K562 (cell line): ENCODE results near the gene DUOXA2. TPM values are rescaled to one million over a fixed set of nuclear protein-coding genes. Genes with fewer than 3 reads are reported as not detected.

Experiments used
- ATAC-seq: fragments of 200-7000 bp; cut with Tn5 transposase; 3 replicates; pipeline ENCODE4 v1.9.1; 2020; ENCODE audit warnings: moderate library complexity
- BruUV-seq: library from RNA; stranded (reverse); fragments of 400-500 nt; replicated peaks from 2 replicates; lab custom pipeline; 2021; lab: Mats Ljungman, UMichigan
- CTCF ChIA-PET: fragments of 300-600 bp; formaldehyde crosslinking; extraction: SDS; loops from one replicate; lab custom pipeline; 2021; ENCODE audit warnings: low intra/inter-chr PET ratio; lab: Yijun Ruan, JAX
- POLR2A ChIA-PET: fragments of 300-600, 350-650 bp; sonication (Branson Sonifier 250); formaldehyde crosslinking; extraction: SDS; loops from one replicate; lab custom pipeline; 2021; ENCODE audit warnings: antibody characterized with exemption, inconsistent platforms; lab: Yijun Ruan, JAX
- DNase-seq, 4 experiments: peaks; one replicate each; pipeline versions ENCODE4 v3.0.0 to v3.0.0-alpha.2; 2011 to 2018; ENCODE audit warnings: low spot score in 3 of 4, mixed read lengths in 3 of 4; ENCODE audit errors: extremely low read depth in 1 of 4
- FAIRE-seq: peaks from 2 replicates; lab custom pipeline; 2011; peaks lifted over from hg19 to GRCh38; lab: Jason Lieb, UNC
- H2AFZ ChIP-seq: 2 replicates; pipeline ENCODE4 v1.6.0; 2011; ENCODE audit warnings: low read depth, low read length, control low read depth, inconsistent platforms
- H3K27ac ChIP-seq: fragments of 200-600 bp; 3 replicates; pipeline ENCODE4 v1.8.0; 2011; ENCODE audit warnings: low read depth, mild to moderate bottlenecking, control low read depth, inconsistent platforms, low read length, moderate library complexity, mixed read lengths; ENCODE audit errors: extremely low read depth
- H3K27me3 ChIP-seq, 2 experiments: fragments of 300-600 bp in 1 of 2; 2 replicates in 1 of 2; 3 replicates in 1 of 2; pipeline versions ENCODE4 v1.6.0 to v1.8.0; 2011; ENCODE audit warnings: inconsistent platforms in 2 of 2, low read length in 2 of 2, mild to moderate bottlenecking in 1 of 2, mixed read lengths in 1 of 2, moderate library complexity in 1 of 2; ENCODE audit not compliant: control insufficient read depth in 2 of 2, insufficient read depth in 2 of 2
- H3K36me3 ChIP-seq: fragments of 300-600 bp; 3 replicates; pipeline ENCODE4 v1.8.0; 2011; ENCODE audit warnings: mild to moderate bottlenecking, low read length, inconsistent platforms; ENCODE audit not compliant: control insufficient read depth, insufficient read depth
- H3K4me1 ChIP-seq, 2 experiments: fragments of 200-600 bp in 1 of 2; replicated peaks in 1 of 2; 2 replicates in 1 of 2; 3 replicates in 1 of 2; pipeline versions ENCODE4 v1.5.1 to v1.8.0; 2011; ENCODE audit warnings: inconsistent platforms in 2 of 2, low read length in 2 of 2, mild to moderate bottlenecking in 1 of 2, mixed read lengths in 1 of 2, moderate library complexity in 1 of 2; ENCODE audit not compliant: control insufficient read depth in 2 of 2, insufficient read depth in 2 of 2
- H3K4me2 ChIP-seq: 2 replicates; pipeline ENCODE4 v1.6.1; 2011; ENCODE audit warnings: low read length, control low read depth, inconsistent platforms, mixed read lengths; ENCODE audit not compliant: insufficient read depth
- H3K4me3 ChIP-seq: fragments of 200-600 bp; sonication (generic), shearing (Covaris generic); 2 replicates; pipeline ENCODE4 v1.5.1; 2016; ENCODE audit warnings: control low read depth, inconsistent platforms
- H3K79me2 ChIP-seq: fragments of 200-600 bp; 3 replicates; pipeline ENCODE4 v1.8.0; 2011; ENCODE audit warnings: low read length, inconsistent platforms; ENCODE audit not compliant: control insufficient read depth, insufficient read depth
- H3K9ac ChIP-seq, 2 experiments: 2 replicates each; pipeline versions ENCODE4 v1.6.0 to v1.6.1; 2011; ENCODE audit warnings: low read depth in 2 of 2, low read length in 2 of 2, control low read depth in 1 of 2, inconsistent platforms in 1 of 2, mild to moderate bottlenecking in 1 of 2, mixed read lengths in 1 of 2; ENCODE audit not compliant: insufficient read depth in 1 of 2
- H3K9me1 ChIP-seq: one replicate; pipeline ENCODE4 v1.6.0; 2011; ENCODE audit warnings: inconsistent platforms, mild to moderate bottlenecking, low read length, moderate library complexity; ENCODE audit not compliant: control insufficient read depth, insufficient read depth
- H3K9me3 ChIP-seq: replicated peaks from 2 replicates; pipeline ENCODE4 v1.5.1; 2011; ENCODE audit warnings: low read depth, low read length, inconsistent platforms; ENCODE audit not compliant: control insufficient read depth, insufficient read depth
- H4K20me1 ChIP-seq: replicated peaks from 2 replicates; pipeline ENCODE4 v1.6.1; 2011; ENCODE audit warnings: low read length, inconsistent platforms, mixed read lengths; ENCODE audit not compliant: control insufficient read depth, insufficient read depth
- ARNT ChIP-seq, 2 experiments: fragments of 450-650 bp; IDR thresholded peaks; 2 replicates each; pipeline ENCODE4 v1.6.1; 2016; ENCODE audit warnings: mild to moderate bottlenecking in 1 of 2
- BCL6 ChIP-seq: fragments of 250-450 bp; sonication (Bioruptor Pico); IDR thresholded peaks from 2 replicates; pipeline ENCODE4 v1.4.0; 2020
- BCLAF1 ChIP-seq, 2 experiments: fragments of 450-650 bp in 1 of 2; IDR thresholded peaks; 2 replicates each; pipeline ENCODE4 v1.6.1; 2011 to 2017; ENCODE audit warnings: low read depth in 2 of 2, antibody characterized with exemption in 1 of 2, borderline replicate concordance in 1 of 2, low read length in 1 of 2, mild to moderate bottlenecking in 1 of 2, mixed read lengths in 1 of 2; ENCODE audit not compliant: control insufficient read depth in 1 of 2
- DACH1 ChIP-seq: fragments of 450-650 bp; IDR thresholded peaks from 2 replicates; pipeline ENCODE4 v1.6.1; 2018; ENCODE audit not compliant: partially characterized antibody
- FOXA1 ChIP-seq: fragments of 450-650 bp; IDR thresholded peaks from 2 replicates; pipeline ENCODE4 v1.6.1; 2016; ENCODE audit warnings: mild to moderate bottlenecking, borderline replicate concordance
- HNRNPUL1 ChIP-seq: fragments of 200-400 bp; formaldehyde crosslinking; IDR thresholded peaks from 2 replicates; pipeline ENCODE4 v1.6.1; 2017; ENCODE audit warnings: low read length
- PKNOX1 ChIP-seq: fragments of 450-650 bp; IDR thresholded peaks from 2 replicates; pipeline ENCODE4 v1.6.1; 2016
- POLR3G ChIP-seq: IDR thresholded peaks from 2 replicates; pipeline ENCODE4 v1.6.1; 2011; ENCODE audit not compliant: insufficient read length, insufficient replicate concordance; ENCODE audit errors: extremely low read depth
- SRSF9 ChIP-seq: fragments of 200-400 bp; formaldehyde crosslinking; IDR thresholded peaks from 2 replicates; pipeline ENCODE4 v1.6.1; 2017; ENCODE audit warnings: low read depth, low read length, borderline replicate concordance
- TFAM ChIP-seq: fragments of 250-450 bp; sonication (Bioruptor Pico); conservative IDR thresholded peaks from 2 replicates; pipeline ENCODE4 v1.5.0; 2021; ENCODE audit warnings: mild to moderate bottlenecking, moderate library complexity
- TFE3 ChIP-seq: fragments of 450-650 bp; formaldehyde crosslinking; IDR thresholded peaks from 2 replicates; pipeline ENCODE4 v1.4.0; 2020; ENCODE audit warnings: mild to moderate bottlenecking, mixed read lengths
- TOE1 ChIP-seq, 2 experiments: fragments of 450-650 bp in 1 of 2; sonication (generic) in 1 of 2; formaldehyde crosslinking in 1 of 2; IDR thresholded peaks; 2 replicates each; pipeline versions ENCODE4 v1.7.1 to v1.8.0; 2016 to 2022; ENCODE audit warnings: borderline replicate concordance in 2 of 2, mild to moderate bottlenecking in 2 of 2, antibody characterized with exemption in 1 of 2, inconsistent platforms in 1 of 2, low read depth in 1 of 2, missing genetic modification reagents in 1 of 2, moderate library complexity in 1 of 2
- TRIM28 ChIP-seq: fragments of 450-650 bp; IDR thresholded peaks from 2 replicates; pipeline ENCODE4 v1.6.1; 2017
- ZNF12 ChIP-seq: sonication (generic); formaldehyde crosslinking; IDR thresholded peaks from 2 replicates; pipeline ENCODE4 v1.4.0; 2020; ENCODE audit warnings: mild to moderate bottlenecking, missing genetic modification reagents
- ZNF780A ChIP-seq: fragments of 250-450 bp; sonication (Bioruptor Pico); IDR thresholded peaks from 2 replicates; pipeline ENCODE4 v1.5.0; 2021; ENCODE audit warnings: mild to moderate bottlenecking
- WGBS: fragments of 100-300 bp; shearing (Covaris generic); methylation state at CpG from one replicate; pipeline ENCODE4 v1.1.6; 2016; ENCODE audit warnings: low coverage, mixed read lengths; ENCODE audit not compliant: insufficient coverage; ENCODE audit errors: missing lambda C conversion rate; 5-methylcytosine and 5-hydroxymethylcytosine counted together
- in situ Hi-C: fragments of 300-500 bp; cut with MboI; formaldehyde crosslinking; loops from 4 replicates; pipeline ENCODE4 v1.15.0; 2018; ENCODE audit warnings: inconsistent platforms, mixed read lengths
- intact Hi-C: fragments of 100-400 bp; cut with micrococcal nuclease; formaldehyde crosslinking; loops from 2 replicates; pipeline ENCODE4 v1.14.2; 2022
- polyA plus RNA-seq, 8 experiments: library from polyadenylated mRNA; depleted of rRNA in 4 of 8; stranded (reverse) in 5 of 8; unstranded in 3 of 8; fragments of >200 nt; fragmentation: Nextera tagmentation in 2 of 8; fragmentation: Illumina TruSeq in 1 of 8; extraction: Ambion mirVana in 2 of 8; extraction: Trizol in 1 of 8; gene quantifications; 2 replicates each; pipeline versions ENCODE4 v1.2.1 to v1.2.3, GENCODE V29; 2011 to 2014; ENCODE audit warnings: inconsistent platforms in 1 of 8, missing spikeins in 1 of 8
- total RNA-seq, 7 experiments: library from RNA; depleted of rRNA in 6 of 7; stranded (reverse); fragments of >200 nt in 6 of 7; fragmentation: Illumina TruSeq in 2 of 7; extraction: Trizol in 2 of 7; gene quantifications; 2 replicates each; pipeline versions ENCODE4 v1.2.1 to v1.2.3, GENCODE V29; 2011 to 2021; ENCODE audit warnings: low replicate concordance in 1 of 7

Gene DUOXA2
- total and polyA plus RNA-seq, 9 of the 15 experiments (the other 6 are each of a cell fraction or from before 2014, with no cell fraction given), result not detected

- 0 out of 4 replicates have a peak, but pooled peaks of 1 of the 2 experiments have one; percentile 38 for TF ChIP-seq BCLAF1 (IDR thresholded peaks at IDR 0.05; ENCODE audit: borderline replicate concordance in 1 of 2, control insufficient read depth in 1 of 2, low read depth in 2 of 2, low read length in 1 of 2)
These were observed 4.0 kb downstream of the DUOXA2 start (continued) for GRCh38 chr15:45118131-45118588.

GRCh38 chr15:45118996-45119395 is 4.9 kb downstream of the DUOXA2 start:
- Histone ChIP-seq H3K79me2 (no peaks in the 10 kb centered on the region), H3K9me3 (no peaks in the 10 kb centered on the region), H3K9me1 (no peaks in the 10 kb centered on the region), H4K20me1 (no peaks in the 10 kb centered on the region), H3K36me3 (no peaks in the 10 kb centered on the region), H3K27ac (no peak overlapping the region), H3K27me3 (peaks cover 9 to 35% of the 10 kb centered on the region in 2 experiments; a peak in 4 of 5 replicates), H3K4me3 (no peak overlapping the region), H3K9ac (peak overlapping the region in 1 of 2 experiments; percentile 29; a peak in 1 of 4 replicates), H3K4me2 (no peak overlapping the region), H2AFZ (no peak overlapping the region), H3K4me1 (peaks cover 0 to 20% of the 10 kb centered on the region in 2 experiments; a peak in 3 of 5 replicates)
- ChIA-PET CTCF (interaction anchor here (0.7 to 1.3 kb wide), 3 partner anchors 70 to 78 kb away, joined by 3 to 4 read pairs (median 3); no protein-coding TSS in a partner anchor), POLR2A (interaction anchor here (0.8 to 0.9 kb wide), 2 partner anchors 10 to 407 kb away, joined by 3 to 4 read pairs; no protein-coding TSS in a partner anchor)
- no TSS peak for BruUV-seq
- DNase-seq (no peak), ATAC-seq (no peak), FAIRE-seq (no peak)
- in situ Hi-C loops, result loop anchor here (25.0 kb wide), 1 partner anchor 157 kb away; the partner anchor contains the start of gene TERB2
- WGBS, result 45% methylated on average over 5 of the region's 5 CpGs
- intact Hi-C loops, result loop anchor here (2.0 kb wide), 2 partner anchors 78 to 152 kb away; no protein-coding TSS in a partner anchor
- TF ChIP-seq POLR3G (no peak), ZNF780A (CRISPR knock-in tag) (no peak), BCL6 (CRISPR knock-in tag) (no peak), PKNOX1 (no peak), SRSF9 (no peak), HNRNPUL1 (no peak), TOE1 (IDR thresholded peaks at IDR 0.05; ENCODE audit: borderline replicate concordance) (no peak), TOE1 (CRISPR knock-in tag; IDR thresholded peaks at IDR 0.05; ENCODE audit: borderline replicate concordance, low read depth) (no peak), ARNT (IDR thresholded peaks at IDR 0.05) (no peak), TRIM28 (no peak), DACH1 (no peak), ZNF12 (CRISPR knock-in tag) (no peak), TFE3 (no peak), FOXA1 (no peak), TFAM (CRISPR knock-in tag) (no peak)
